GM21717 (cell line): ENCODE results near the gene CKLF.
"Not testable (repeated sequence)": the region's sequence is repeated elsewhere in the genome, so short reads cannot be mapped to it uniquely, and the experiment has no call there.

ENCODE experiments used
- ATAC-seq: cut with Tn5 transposase; IDR thresholded peaks from one replicate; pipeline ENCODE4 v1.9.1; 2021; ENCODE audit warnings: mild to moderate bottlenecking, moderate library complexity; ENCODE audit not compliant: unreplicated experiment

CKLF gene

GRCh38 chr16:66552286-66553177, at the start of gene CKLF:
TSS of gene CKLF (plus strand) at chr16:66552576. CDS start at chr16:66552716, 140 bp downstream.
- peak; percentile 64 for ATAC-seq

- no peak for ATAC-seq
Measured at GRCh38 chr16:66503030-66503429, 49.3 kb upstream of the CKLF start.

GRCh38 chr16:66503612-66504011, 48.8 kb upstream of the CKLF start:
- ATAC-seq, result no peak

- ATAC-seq, result no peak
Measured at GRCh38 chr16:66507731-66508239, 44.6 kb upstream of the CKLF start.

GRCh38 chr16:66508248-66508913, 44.0 kb upstream of the CKLF start:
- ATAC-seq, result peak; percentile 53

GRCh38 chr16:66508914-66509496, 43.4 kb upstream of the CKLF start:
- no peak for ATAC-seq

- no peak for ATAC-seq
Measured at GRCh38 chr16:66509576-66509975, 42.8 kb upstream of the CKLF start.

GRCh38 chr16:66510298-66510697, 42.1 kb upstream of the CKLF start:
- ATAC-seq, result no peak

- no peak for ATAC-seq
Measured at GRCh38 chr16:66510711-66511601, 41.4 kb upstream of the CKLF start.

GRCh38 chr16:66511602-66512271, 40.6 kb upstream of the CKLF start:
- ATAC-seq, result no peak

GRCh38 chr16:66512272-66513110, 39.9 kb upstream of the CKLF start:
- no peak for ATAC-seq

- no peak for ATAC-seq
Measured at GRCh38 chr16:66513111-66513723, 39.2 kb upstream of the CKLF start.

- ATAC-seq, result not testable (repeated sequence)
Measured at GRCh38 chr16:66514391-66514790, 38.0 kb upstream of the CKLF start.

GRCh38 chr16:66514980-66515595, 37.3 kb upstream of the CKLF start:
- ATAC-seq, result not testable (repeated sequence)

- ATAC-seq, result no peak
Measured at GRCh38 chr16:66515596-66516508, 36.5 kb upstream of the CKLF start.

- ATAC-seq, result peak; percentile 21
Measured at GRCh38 chr16:66516509-66516807, 35.9 kb upstream of the CKLF start.

- ATAC-seq, result peak; percentile 94
Measured at GRCh38 chr16:66516808-66517585, 35.4 kb upstream of the CKLF start.
